ENCODE results near the gene KAZN.

DNA sequence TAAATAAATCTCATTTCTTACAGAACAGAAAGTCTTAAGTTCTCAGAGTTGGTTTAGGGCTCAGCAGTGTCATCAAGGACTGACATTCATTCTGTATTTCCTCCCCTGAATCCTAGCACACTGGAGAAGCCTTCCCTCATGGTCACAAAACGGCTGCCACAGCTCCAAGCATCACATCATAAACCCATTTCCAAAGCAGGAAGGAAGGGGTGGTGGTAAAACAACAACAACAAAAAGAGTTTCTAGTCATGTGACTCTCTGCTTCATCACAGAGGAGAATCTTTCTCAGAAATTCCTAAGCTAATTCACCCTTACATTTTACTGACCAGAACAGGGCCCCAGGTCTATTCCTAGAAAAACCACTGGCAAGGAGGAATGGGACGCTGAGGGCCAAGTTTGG, 210.3 kb downstream of the KAZN start:
- TF ChIP-seq, protein P1, sequence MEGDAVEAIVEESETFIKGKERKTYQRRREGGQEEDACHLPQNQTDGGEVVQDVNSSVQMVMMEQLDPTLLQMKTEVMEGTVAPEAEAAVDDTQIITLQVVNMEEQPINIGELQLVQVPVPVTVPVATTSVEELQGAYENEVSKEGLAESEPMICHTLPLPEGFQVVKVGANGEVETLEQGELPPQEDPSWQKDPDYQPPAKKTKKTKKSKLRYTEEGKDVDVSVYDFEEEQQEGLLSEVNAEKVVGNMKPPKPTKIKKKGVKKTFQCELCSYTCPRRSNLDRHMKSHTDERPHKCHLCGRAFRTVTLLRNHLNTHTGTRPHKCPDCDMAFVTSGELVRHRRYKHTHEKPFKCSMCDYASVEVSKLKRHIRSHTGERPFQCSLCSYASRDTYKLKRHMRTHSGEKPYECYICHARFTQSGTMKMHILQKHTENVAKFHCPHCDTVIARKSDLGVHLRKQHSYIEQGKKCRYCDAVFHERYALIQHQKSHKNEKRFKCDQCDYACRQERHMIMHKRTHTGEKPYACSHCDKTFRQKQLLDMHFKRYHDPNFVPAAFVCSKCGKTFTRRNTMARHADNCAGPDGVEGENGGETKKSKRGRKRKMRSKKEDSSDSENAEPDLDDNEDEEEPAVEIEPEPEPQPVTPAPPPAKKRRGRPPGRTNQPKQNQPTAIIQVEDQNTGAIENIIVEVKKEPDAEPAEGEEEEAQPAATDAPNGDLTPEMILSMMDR (IDR thresholded peaks at IDR 0.05) = no peak
- TF ChIP-seq, protein P2, sequence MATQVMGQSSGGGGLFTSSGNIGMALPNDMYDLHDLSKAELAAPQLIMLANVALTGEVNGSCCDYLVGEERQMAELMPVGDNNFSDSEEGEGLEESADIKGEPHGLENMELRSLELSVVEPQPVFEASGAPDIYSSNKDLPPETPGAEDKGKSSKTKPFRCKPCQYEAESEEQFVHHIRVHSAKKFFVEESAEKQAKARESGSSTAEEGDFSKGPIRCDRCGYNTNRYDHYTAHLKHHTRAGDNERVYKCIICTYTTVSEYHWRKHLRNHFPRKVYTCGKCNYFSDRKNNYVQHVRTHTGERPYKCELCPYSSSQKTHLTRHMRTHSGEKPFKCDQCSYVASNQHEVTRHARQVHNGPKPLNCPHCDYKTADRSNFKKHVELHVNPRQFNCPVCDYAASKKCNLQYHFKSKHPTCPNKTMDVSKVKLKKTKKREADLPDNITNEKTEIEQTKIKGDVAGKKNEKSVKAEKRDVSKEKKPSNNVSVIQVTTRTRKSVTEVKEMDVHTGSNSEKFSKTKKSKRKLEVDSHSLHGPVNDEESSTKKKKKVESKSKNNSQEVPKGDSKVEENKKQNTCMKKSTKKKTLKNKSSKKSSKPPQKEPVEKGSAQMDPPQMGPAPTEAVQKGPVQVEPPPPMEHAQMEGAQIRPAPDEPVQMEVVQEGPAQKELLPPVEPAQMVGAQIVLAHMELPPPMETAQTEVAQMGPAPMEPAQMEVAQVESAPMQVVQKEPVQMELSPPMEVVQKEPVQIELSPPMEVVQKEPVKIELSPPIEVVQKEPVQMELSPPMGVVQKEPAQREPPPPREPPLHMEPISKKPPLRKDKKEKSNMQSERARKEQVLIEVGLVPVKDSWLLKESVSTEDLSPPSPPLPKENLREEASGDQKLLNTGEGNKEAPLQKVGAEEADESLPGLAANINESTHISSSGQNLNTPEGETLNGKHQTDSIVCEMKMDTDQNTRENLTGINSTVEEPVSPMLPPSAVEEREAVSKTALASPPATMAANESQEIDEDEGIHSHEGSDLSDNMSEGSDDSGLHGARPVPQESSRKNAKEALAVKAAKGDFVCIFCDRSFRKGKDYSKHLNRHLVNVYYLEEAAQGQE (IDR thresholded peaks at IDR 0.05) = no peak
- TF ChIP-seq, protein P3, sequence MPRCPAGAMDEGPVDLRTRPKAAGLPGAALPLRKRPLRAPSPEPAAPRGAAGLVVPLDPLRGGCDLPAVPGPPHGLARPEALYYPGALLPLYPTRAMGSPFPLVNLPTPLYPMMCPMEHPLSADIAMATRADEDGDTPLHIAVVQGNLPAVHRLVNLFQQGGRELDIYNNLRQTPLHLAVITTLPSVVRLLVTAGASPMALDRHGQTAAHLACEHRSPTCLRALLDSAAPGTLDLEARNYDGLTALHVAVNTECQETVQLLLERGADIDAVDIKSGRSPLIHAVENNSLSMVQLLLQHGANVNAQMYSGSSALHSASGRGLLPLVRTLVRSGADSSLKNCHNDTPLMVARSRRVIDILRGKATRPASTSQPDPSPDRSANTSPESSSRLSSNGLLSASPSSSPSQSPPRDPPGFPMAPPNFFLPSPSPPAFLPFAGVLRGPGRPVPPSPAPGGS (IDR thresholded peaks at IDR 0.05) = no peak
- TF ChIP-seq, protein P4, sequence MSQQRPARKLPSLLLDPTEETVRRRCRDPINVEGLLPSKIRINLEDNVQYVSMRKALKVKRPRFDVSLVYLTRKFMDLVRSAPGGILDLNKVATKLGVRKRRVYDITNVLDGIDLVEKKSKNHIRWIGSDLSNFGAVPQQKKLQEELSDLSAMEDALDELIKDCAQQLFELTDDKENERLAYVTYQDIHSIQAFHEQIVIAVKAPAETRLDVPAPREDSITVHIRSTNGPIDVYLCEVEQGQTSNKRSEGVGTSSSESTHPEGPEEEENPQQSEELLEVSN (IDR thresholded peaks at IDR 0.05; ENCODE audit: borderline replicate concordance, low read depth) = no peak

All from A549 (cell line).